ENCODE results near the gene DUSP6.

DUSP6 gene

GRCh38 chr12:89373763-89374572 is 21.7 kb upstream of the DUSP6 start:
- DNase-seq (ENCODE audit: low read depth, low spot score), result no peak

GRCh38 chr12:89372584-89373370 is 20.5 kb upstream of the DUSP6 start:
- DNase-seq (ENCODE audit: low read depth, low spot score), result no peak

- no peak for DNase-seq (ENCODE audit: low read depth, low spot score)
These were observed 18.5 kb upstream of the DUSP6 start for GRCh38 chr12:89370850-89371249.

- DNase-seq (ENCODE audit: low read depth, low spot score), result no peak
These were observed 18.1 kb upstream of the DUSP6 start for GRCh38 chr12:89370421-89370831.

GRCh38 chr12:89369166-89369565 is 16.9 kb upstream of the DUSP6 start:
- DNase-seq (ENCODE audit: low read depth, low spot score), result no peak

- no peak for DNase-seq (ENCODE audit: low read depth, low spot score)
These were observed 16.1 kb upstream of the DUSP6 start for GRCh38 chr12:89368391-89368790.

DNA sequence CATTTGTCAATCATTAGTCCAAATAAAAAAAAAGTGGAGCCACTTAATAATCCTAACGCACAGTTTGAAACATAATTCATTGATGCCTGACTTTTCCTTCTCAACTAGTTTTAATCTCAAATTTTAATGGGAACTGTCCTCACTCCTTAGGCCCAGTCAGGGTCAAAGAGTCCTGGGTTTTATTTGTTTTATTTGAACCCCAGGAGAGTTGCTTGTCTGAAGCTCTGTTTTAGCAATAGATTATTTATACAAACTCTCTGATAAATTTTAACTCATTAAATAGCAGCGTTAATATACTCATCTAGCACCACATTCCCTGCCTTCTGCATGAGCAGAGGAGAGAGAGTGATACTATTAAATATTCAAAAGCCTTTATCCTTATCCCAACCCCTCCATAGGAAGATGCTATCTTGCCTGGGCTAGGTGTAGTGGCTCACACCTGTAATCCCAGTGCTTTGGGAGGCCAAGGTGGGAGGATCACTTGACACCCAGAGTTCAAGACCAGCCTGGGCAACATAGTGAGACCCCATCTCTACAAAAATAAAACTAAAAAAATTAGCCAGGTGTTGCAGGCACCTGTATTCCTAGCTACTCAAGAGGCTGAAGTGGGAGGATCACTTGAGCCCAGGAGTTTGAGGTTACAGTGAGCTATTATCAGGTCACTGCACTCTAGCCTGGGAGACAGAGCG is 14.5 kb upstream of the DUSP6 start:
- DNase-seq (ENCODE audit: low read depth, low spot score), result no peak

DNA sequence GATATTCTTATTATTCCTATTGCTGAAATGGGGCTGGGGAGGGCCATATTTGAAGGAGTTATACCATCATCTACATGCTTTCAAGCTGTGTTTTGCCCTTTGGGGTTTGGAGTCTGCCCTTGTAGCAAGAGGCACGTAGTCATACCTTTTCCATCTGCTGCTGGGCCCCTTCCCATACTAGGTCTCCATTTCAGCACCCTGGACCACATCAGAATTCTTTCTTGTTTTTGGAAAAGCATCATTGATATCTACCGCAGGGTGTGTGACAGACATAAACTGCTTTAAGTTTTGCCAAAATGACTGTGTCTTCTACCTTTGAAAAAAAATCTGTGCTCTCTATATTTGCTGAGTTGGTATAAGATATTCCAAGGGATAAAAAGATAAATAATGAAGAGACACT is 12.3 kb upstream of the DUSP6 start:
- no peak for DNase-seq (ENCODE audit: low read depth, low spot score)

- DNase-seq (ENCODE audit: low read depth, low spot score), result no peak
These were observed 11.8 kb upstream of the DUSP6 start for GRCh38 chr12:89364058-89364457.

GRCh38 chr12:89363582-89363981 is 11.3 kb upstream of the DUSP6 start:
- no peak for DNase-seq (ENCODE audit: low read depth, low spot score)

DNA sequence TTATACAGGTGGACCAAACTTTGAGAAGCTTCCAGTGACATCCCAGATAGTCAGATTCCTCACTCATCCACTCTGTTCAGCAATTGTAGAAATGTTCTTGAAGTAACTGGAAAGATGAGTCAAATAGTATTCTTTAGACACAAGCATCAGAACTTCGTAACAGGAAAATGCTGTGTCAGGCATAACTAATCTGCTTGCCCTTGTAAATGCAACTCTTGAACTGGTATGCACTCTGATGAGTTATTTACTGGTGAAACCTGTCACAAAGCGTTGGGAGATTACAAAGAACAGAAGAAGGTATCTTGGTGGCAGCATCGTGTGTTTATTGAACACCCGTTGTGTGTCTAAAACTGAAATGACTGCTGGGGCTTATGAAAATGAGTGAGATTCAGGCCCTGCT is 10.8 kb upstream of the DUSP6 start:
- DNase-seq (ENCODE audit: low read depth, low spot score), result no peak

GRCh38 chr12:89359615-89360014 is 7.3 kb upstream of the DUSP6 start:
- DNase-seq (ENCODE audit: low read depth, low spot score), result no peak

GRCh38 chr12:89358805-89359204 is 6.5 kb upstream of the DUSP6 start:
- DNase-seq (ENCODE audit: low read depth, low spot score), result no peak

DNA sequence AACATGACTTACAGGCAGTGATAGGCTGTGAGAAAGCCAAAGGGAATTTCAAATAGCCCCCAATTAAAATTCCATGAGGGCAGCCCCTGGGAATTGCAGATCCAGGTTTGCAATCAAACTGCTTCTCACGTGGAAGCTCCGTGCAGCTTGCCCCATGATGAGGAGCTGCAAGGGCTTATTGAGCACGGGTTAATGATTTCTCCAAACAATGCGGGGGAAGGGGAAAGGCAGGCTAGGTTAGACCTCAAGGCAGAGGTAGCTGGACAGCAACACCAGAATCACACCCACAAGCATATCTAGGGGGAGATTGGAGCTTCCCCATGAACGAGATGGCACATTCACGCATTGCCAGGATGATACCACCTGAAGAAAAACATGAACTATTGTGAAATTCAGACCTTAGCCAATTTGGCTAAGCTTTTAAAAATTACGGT is 5.0 kb upstream of the DUSP6 start:
- DNase-seq (ENCODE audit: low read depth, low spot score), result no peak

GRCh38 chr12:89356069-89356665 is 3.9 kb upstream of the DUSP6 start:
- DNase-seq (ENCODE audit: low read depth, low spot score), result no peak

- no peak for DNase-seq (ENCODE audit: low read depth, low spot score)
These were observed 3.2 kb upstream of the DUSP6 start for GRCh38 chr12:89355243-89356068.

- DNase-seq (ENCODE audit: low read depth, low spot score), result no peak
These were observed 2.3 kb upstream of the DUSP6 start for GRCh38 chr12:89354612-89355067.

DNA sequence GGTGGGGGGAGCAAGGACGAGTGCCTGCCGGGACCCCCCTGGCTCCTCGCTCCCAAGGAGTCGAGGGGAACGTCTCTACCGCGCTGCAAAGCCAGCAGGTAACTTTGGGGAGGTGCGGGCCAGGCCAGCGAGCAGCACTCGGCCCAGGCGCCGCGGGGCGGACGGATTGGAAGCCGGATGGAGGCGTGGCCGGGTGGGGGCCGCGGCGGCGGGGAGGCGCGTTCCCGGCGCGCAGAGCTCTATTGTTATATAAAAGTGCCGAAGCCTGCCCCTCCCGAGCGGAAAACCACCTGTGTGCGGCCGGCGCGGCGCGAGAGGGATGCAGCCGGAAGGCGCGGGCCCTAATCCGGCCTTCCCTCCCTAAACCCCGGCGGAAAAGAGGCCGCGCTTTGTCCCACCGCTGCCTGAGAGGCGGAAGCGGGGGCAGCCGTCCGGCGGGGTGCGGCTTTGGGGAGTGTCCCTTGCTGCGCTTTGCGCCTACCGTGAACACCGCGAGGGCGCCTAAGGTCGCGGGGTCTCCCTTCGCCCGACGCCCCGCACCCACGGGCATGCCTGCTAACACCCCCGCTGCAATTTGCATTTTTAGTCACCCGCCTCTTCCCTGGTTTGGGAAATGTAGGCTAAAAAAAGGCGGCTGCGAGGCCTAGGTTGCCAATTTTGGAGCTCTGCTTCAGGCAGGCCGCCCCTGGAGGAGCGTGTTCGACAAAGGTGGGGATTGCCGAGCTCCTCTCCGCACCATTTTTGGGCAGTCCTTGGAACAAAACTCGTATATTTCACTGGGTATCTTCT is 1.7 kb upstream of the DUSP6 start:
- DNase-seq (ENCODE audit: low read depth, low spot score), result no peak

DNA sequence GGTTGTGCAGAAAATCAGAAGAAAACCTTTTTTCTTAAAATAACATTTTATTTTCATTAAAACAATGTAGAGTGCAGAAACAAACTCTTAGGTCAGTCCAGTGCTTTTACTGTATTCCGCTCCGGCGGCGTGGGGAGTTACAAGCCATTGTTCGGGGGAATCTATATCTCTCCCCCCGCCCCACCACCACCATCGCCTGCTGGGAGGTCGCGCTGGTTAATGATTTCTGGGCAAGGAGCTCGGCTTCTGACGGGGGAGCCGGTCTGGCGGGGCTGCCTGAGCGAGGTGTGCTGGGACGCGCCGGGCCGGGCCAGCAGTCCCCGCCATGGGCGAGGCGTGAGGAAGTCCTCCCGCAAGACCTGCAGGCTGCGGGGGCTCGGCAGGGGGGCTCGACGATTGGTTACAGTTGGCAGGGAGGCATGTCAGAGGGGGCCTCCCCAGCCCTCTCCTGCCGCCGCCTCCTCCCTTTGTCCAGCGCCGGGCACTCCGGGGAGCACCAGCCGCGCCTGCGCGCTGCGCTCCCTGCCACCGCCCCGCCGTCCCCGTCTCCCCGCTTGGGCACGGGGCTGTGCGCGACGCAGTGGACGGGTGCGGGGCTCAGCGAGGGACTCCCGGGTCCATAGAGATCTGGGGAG is 1.0 kb upstream of the DUSP6 start:
- DNase-seq (ENCODE audit: low read depth, low spot score), result no peak

DNA sequence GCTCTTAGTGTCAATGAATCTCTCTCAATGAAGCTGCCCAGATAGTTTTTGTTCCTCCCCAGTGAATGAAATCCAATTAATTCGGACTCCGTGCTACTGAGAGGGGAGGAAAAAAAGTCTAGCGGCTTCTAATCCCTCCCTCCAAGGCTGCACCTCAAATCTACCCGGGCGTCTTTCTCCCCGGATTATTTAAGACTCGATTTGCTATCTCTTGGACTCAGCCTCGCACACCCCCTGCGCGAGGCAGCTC is 134 bp downstream of the DUSP6 start:
- no peak for DNase-seq (ENCODE audit: low read depth, low spot score)
